ENCODE measurements around the gene PTH2.

- TF ChIP-seq CTCF (IDR thresholded peaks at IDR 0.05), result no peak
- no peak for TF ChIP-seq POLR2A (IDR thresholded peaks at IDR 0.05)
These were observed 22.8 kb upstream of the PTH2 start for GRCh38 chr19:49445997-49446396.
